ENCODE data around the gene RBMS1. TPM values are rescaled to one million over a fixed set of nuclear protein-coding genes. Genes with fewer than 3 reads are reported as not detected.
A peak's percentile ranks its signal among the peaks of the same experiment; 100 is the strongest.

RBMS1 gene
- total RNA-seq, 4 donors from 2014 or later, result 26.3 to 52.5 (median 37.5) TPM

GRCh38 chr2:160299540-160299939 is 194.1 kb downstream of the RBMS1 start:
- intact Hi-C loops (cut with DNase I), result no loop called here
- TF ChIP-seq CTCF (IDR thresholded peaks at IDR 0.05) (no peak), POLR2A (IDR thresholded peaks at IDR 0.05) (no peak)
- WGBS, 2 donors, result 84 to 89% methylated on average over 3 of the region's 3 CpGs
- DNase-seq, result no peak
- H3K36me3 ChIP-seq, result peaks cover 0 to 88% (median 5%) of the 10 kb centered on the region in 3 donors
- H3K27me3 ChIP-seq, result no peaks in the 10 kb centered on the region
- H3K4me1 ChIP-seq, result peaks cover 2 to 18% (median 4%) of the 10 kb centered on the region in 3 donors
- no peak overlapping the region for H3K27ac ChIP-seq
- no peaks in the 10 kb centered on the region for H3K9me3 ChIP-seq
- H3K4me3 ChIP-seq, result no peak overlapping the region

DNA sequence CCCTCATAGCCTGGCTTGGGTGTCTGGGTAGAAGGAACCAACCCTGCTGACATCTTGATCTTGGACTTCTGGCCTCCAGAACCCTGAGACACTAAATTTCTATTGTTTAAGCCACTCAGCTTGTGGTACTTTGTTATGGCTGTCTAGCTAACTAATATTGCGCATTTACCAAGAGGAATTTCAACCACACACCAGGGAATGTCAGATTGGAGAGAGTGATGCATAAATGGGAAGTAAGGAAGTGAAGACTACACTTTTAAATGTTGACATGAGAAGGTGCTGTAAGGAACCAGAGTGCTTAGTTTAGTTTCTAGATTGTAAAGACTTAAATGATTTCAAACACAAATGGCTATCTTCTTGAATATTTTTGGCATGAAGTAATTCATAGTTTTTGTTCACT is 194.6 kb downstream of the RBMS1 start:
- Histone ChIP-seq H3K36me3 (peaks cover 0 to 82% (median 5%) of the 10 kb centered on the region in 3 donors), H3K9me3 (no peaks in the 10 kb centered on the region), H3K4me1 (peaks cover 8 to 21% (median 10%) of the 10 kb centered on the region in 3 donors), H3K27me3 (no peaks in the 10 kb centered on the region), H3K4me3 (no peak overlapping the region), H3K27ac (no peak overlapping the region)
- DNase-seq, result no peak
- intact Hi-C loops (cut with DNase I), result no loop called here
- no peak for TF ChIP-seq POLR2A (IDR thresholded peaks at IDR 0.05)
- TF ChIP-seq CTCF (IDR thresholded peaks at IDR 0.05), result no peak
- WGBS, 2 donors, result 100% methylated on average over 1 of the region's 1 CpG; no CpG with 5 or more reads in 1 of the 2 donors

DNA sequence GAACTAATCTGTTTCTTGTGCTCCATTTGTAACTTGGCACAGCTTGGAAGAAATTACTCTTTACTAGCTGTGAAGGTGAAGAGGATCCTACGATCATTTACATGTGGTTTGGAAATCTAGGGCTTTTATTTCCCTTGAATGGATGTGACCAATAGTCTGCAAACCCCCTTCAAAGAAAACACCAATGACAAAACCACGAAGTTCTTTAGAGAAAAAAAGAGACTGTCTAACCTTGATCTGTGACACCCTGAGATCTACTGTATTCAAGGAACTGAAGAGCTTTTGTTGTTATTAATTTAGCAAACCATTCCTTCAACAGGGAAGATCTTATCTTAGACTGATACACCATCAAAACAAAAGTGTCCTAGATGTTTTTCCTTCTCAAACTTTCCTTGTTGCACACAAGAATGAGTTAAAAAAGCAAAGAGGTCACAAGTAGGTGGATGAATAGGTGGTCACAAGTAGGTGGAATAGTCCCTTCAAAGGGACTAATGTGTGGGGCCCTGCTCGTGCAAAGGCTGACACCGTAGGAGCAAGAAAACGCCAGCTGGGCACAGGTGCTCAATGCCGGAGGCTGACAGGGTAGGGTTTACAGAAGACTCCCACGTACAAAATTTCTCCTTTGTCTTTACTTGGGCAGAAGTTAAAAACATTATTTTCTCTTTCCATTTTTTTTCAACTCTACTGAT is 197.9 kb downstream of the RBMS1 start:
- no peaks in the 10 kb centered on the region for H3K27me3 ChIP-seq
- TF ChIP-seq POLR2A (IDR thresholded peaks at IDR 0.05) (no peak), CTCF (IDR thresholded peaks at IDR 0.05) (no peak)
- peaks cover 8 to 31% (median 15%) of the 10 kb centered on the region in 3 donors for H3K4me1 ChIP-seq
- WGBS, 2 donors, result 80 to 83% methylated on average over 7 of the region's 7 CpGs
- DNase-seq, result no peak
- peaks cover 0 to 63% (median 0%) of the 10 kb centered on the region in 3 donors for H3K36me3 ChIP-seq
- intact Hi-C loops (cut with DNase I), result no loop called here
- no peaks in the 10 kb centered on the region for H3K9me3 ChIP-seq
- H3K27ac ChIP-seq, result no peak overlapping the region
- H3K4me3 ChIP-seq, result no peak overlapping the region

- H3K36me3 ChIP-seq, result peaks cover 0 to 55% (median 0%) of the 10 kb centered on the region in 3 donors
- peak overlapping the region in 3 of 4 donors; percentile 67 to 86 (median 72) for H3K27ac ChIP-seq
- H3K4me3 ChIP-seq, result no peak overlapping the region
- DNase-seq, result no peak
- H3K27me3 ChIP-seq, result no peaks in the 10 kb centered on the region
- intact Hi-C loops (cut with DNase I), result no loop called here
- peaks cover 8 to 39% (median 18%) of the 10 kb centered on the region in 3 donors for H3K4me1 ChIP-seq
- TF ChIP-seq CTCF (IDR thresholded peaks at IDR 0.05), result no peak
- no peaks in the 10 kb centered on the region for H3K9me3 ChIP-seq
Measured at GRCh38 chr2:160294889-160295288, 198.7 kb downstream of the RBMS1 start.

GRCh38 chr2:160294339-160294803 is 199.2 kb downstream of the RBMS1 start:
- no peak for DNase-seq
- WGBS, 2 donors, result 38 to 52% methylated on average over 5 of the region's 5 CpGs
- Histone ChIP-seq H3K27ac (peak overlapping the region; percentile 43 to 86 (median 70)), H3K4me1 (peaks cover 8 to 42% (median 18%) of the 10 kb centered on the region in 3 donors), H3K9me3 (no peaks in the 10 kb centered on the region), H3K36me3 (peaks cover 0 to 50% (median 0%) of the 10 kb centered on the region in 3 donors), H3K27me3 (no peaks in the 10 kb centered on the region), H3K4me3 (no peak overlapping the region)
- intact Hi-C loops (cut with DNase I), result no loop called here
- TF ChIP-seq POLR2A (IDR thresholded peaks at IDR 0.05) (no peak), CTCF (IDR thresholded peaks at IDR 0.05) (no peak)

All from esophagus squamous epithelium (tissue), 5 donors.